Fibroblast of mammary gland (primary cell): ENCODE data around the gene LDLRAD4.

Source experiments
- DNase-seq: peaks from one replicate; pipeline ENCODE4 v3.0.0-alpha.2; 2010; ENCODE audit warnings: low read depth
- H3K4me3 ChIP-seq: 2 replicates; pipeline ENCODE4 v1.5.1; 2011; ENCODE audit warnings: low read depth, mild to moderate bottlenecking, low read length, moderate library complexity; ENCODE audit not compliant: control insufficient read depth
- TF ChIP-seq, protein P1 (sequence below): conservative IDR thresholded peaks from 2 replicates; pipeline ENCODE4 v1.5.1; 2011; ENCODE audit warnings: low read depth, low read length, inconsistent platforms; ENCODE audit not compliant: control insufficient read depth, insufficient read depth

Gene LDLRAD4

GRCh38 chr18:13198701-13199100 is 19.9 kb upstream of the LDLRAD4 start:
- no peak for DNase-seq
- TF ChIP-seq, protein P1, sequence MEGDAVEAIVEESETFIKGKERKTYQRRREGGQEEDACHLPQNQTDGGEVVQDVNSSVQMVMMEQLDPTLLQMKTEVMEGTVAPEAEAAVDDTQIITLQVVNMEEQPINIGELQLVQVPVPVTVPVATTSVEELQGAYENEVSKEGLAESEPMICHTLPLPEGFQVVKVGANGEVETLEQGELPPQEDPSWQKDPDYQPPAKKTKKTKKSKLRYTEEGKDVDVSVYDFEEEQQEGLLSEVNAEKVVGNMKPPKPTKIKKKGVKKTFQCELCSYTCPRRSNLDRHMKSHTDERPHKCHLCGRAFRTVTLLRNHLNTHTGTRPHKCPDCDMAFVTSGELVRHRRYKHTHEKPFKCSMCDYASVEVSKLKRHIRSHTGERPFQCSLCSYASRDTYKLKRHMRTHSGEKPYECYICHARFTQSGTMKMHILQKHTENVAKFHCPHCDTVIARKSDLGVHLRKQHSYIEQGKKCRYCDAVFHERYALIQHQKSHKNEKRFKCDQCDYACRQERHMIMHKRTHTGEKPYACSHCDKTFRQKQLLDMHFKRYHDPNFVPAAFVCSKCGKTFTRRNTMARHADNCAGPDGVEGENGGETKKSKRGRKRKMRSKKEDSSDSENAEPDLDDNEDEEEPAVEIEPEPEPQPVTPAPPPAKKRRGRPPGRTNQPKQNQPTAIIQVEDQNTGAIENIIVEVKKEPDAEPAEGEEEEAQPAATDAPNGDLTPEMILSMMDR, result no peak
- H3K4me3 ChIP-seq, result no peak overlapping the region

DNA sequence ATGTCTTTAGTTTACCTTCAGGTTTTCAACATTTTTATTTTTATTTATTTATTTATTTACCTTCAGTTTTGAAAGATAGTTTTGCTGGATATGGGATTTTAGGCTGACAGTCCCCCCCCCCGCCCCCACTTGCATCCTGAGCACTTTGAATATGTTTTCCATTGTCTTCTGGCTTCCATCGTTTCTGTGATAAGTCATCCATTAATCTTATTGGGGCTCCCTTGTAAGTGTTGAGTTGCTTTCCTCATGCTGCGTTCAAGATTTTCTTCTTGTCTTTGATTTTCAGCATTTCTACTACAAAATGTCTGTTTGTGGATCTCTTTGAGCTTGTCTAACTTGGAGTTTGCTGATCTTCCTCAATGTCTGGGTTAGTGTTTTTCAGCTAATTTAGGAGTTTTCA is 19.4 kb upstream of the LDLRAD4 start:
- no peak overlapping the region for H3K4me3 ChIP-seq
- TF ChIP-seq, protein P1, result no peak
- no peak for DNase-seq

DNA sequence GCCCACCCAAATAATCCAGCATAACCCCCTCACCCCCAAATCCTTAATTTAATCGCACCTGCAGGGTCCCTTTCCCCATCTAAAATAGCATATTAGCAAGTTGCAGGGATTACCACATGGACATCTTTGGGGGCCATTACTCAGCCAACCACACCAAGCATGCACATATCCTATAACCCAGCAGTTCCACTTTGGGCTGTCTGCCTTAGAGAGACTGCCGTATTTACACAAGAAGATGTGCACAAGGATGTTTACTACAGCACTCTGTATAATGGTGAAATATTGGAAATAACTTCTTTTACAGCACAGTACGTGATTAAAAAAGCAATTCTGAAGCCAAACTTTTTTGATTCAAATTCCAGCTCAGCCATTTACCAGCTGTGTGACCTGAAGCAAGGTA is 17.3 kb upstream of the LDLRAD4 start:
- DNase-seq, result no peak
- TF ChIP-seq, protein P1, result no peak
- no peak overlapping the region for H3K4me3 ChIP-seq

DNA sequence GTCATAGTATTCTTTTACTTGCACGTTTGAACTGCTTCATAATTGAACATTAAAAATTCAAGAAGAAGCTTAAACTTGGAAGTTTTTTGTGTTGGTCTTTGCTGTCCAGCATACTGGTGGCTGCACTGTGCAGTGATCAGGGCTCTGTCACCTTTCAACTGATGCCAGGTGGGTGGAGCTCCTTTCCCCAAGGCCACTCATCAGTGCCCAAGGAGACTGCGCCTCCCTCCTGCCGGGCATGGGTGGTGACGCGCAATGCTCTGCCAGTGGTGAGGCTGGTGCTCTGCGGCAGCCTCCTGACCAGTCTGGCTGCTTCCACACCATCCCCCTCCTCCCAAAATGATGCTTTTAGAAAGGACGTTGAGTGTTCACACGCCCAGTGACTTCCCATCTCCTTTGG is 16.0 kb upstream of the LDLRAD4 start:
- DNase-seq, result no peak
- TF ChIP-seq, protein P1, result no peak
- H3K4me3 ChIP-seq, result no peak overlapping the region

DNA sequence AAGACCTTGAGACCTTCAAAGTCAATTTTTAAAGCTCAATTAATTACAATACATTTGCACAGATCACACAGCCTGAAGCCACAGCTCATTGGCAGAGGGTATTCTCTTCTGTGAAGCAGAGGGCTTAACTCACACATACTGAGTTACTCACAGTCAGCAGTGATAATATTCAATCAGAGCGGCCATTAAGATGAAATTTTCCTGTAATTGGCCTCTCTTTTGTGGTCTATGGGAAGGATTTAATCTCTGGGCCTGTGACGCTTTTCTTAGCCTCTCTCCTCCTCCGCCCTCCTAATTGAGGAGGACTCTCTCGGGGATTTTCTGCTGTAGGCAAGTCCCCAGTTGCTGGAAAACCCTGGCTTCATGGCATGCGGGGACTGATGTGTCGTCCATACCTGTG is 12.3 kb upstream of the LDLRAD4 start:
- no peak for DNase-seq
- no peak overlapping the region for H3K4me3 ChIP-seq
- TF ChIP-seq, protein P1, result no peak

- no peak for DNase-seq
- TF ChIP-seq, protein P1, result no peak
Measured at GRCh38 chr18:13207294-13207693, 11.3 kb upstream of the LDLRAD4 start.

GRCh38 chr18:13211534-13211933 is 7.0 kb upstream of the LDLRAD4 start:
- TF ChIP-seq, protein P1, result no peak
- H3K4me3 ChIP-seq, result no peak overlapping the region
- DNase-seq, result no peak

More at GRCh38 chr18:13207294-13207693, 11.3 kb upstream of the LDLRAD4 start:
- no peak overlapping the region for H3K4me3 ChIP-seq
